ENCODE data around the gene TMEM51.

DNA sequence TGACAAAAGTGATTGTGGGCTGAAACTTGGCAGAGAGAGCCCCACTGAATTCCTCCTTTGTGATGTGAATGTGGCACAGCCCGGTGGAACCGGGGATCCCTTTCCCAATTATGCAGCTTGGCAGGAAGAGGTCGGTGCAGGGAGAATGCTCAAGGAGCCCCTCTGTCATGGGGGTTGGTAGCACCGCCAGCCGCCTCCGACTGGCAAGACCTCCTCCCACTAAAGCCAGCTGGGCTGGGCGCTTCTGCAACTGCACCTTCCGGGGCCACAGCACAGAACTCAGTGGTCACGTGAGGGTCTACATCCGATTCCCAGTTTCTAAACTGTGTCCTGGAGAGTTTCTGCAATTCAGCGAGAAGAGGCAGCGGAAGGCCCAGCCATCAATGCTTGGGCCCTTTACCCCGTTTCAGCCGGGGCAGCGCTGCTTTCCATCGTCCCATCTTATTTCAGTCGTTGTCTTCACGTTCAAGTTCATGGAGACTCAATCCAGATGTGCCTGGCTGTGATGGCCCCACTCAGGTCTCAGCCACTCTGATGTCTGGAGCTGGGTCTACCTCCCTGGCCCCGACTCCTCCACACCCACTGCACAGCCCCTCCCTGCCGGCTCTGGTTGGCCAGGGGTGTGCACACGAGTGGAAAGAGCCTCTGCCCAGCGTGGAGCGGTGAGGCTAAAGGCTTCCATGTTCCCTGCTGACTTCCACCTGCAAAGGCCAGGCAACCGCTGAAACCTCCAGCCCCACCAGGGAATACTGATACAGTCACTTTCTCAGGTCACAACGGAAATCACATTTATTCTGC is 53.7 kb downstream of the TMEM51 start:
- TF ChIP-seq EZH2 (IDR thresholded peaks at IDR 0.05; ENCODE audit: borderline replicate concordance, control insufficient read depth, low read depth, low read length) = no peak
- TF ChIP-seq, protein P1, sequence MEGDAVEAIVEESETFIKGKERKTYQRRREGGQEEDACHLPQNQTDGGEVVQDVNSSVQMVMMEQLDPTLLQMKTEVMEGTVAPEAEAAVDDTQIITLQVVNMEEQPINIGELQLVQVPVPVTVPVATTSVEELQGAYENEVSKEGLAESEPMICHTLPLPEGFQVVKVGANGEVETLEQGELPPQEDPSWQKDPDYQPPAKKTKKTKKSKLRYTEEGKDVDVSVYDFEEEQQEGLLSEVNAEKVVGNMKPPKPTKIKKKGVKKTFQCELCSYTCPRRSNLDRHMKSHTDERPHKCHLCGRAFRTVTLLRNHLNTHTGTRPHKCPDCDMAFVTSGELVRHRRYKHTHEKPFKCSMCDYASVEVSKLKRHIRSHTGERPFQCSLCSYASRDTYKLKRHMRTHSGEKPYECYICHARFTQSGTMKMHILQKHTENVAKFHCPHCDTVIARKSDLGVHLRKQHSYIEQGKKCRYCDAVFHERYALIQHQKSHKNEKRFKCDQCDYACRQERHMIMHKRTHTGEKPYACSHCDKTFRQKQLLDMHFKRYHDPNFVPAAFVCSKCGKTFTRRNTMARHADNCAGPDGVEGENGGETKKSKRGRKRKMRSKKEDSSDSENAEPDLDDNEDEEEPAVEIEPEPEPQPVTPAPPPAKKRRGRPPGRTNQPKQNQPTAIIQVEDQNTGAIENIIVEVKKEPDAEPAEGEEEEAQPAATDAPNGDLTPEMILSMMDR (IDR thresholded peaks at IDR 0.05 in 2 of 3, conservative IDR thresholded peaks at IDR 0.05 in 1 of 3; ENCODE audit: control insufficient read depth in 2 of 3, extremely low read depth in 1 of 3, insufficient read depth in 1 of 3, low read depth in 3 of 3, low read length in 3 of 3) = no peak
- TF ChIP-seq POLR2AphosphoS5 (IDR thresholded peaks at IDR 0.05; ENCODE audit: low read length) = no peak
- no peak for TF ChIP-seq TCF7 (IDR thresholded peaks at IDR 0.05; ENCODE audit: borderline replicate concordance)
- TF ChIP-seq RELA (IDR thresholded peaks at IDR 0.05; ENCODE audit: borderline replicate concordance, partially characterized antibody) = no peak
- no peak for TF ChIP-seq BRCA1 (IDR thresholded peaks at IDR 0.05; ENCODE audit: low read depth, low read length)
- TF ChIP-seq POLR2A (IDR thresholded peaks at IDR 0.05; ENCODE audit: low read depth, low read length) = no peak
- TF ChIP-seq, protein P2, sequence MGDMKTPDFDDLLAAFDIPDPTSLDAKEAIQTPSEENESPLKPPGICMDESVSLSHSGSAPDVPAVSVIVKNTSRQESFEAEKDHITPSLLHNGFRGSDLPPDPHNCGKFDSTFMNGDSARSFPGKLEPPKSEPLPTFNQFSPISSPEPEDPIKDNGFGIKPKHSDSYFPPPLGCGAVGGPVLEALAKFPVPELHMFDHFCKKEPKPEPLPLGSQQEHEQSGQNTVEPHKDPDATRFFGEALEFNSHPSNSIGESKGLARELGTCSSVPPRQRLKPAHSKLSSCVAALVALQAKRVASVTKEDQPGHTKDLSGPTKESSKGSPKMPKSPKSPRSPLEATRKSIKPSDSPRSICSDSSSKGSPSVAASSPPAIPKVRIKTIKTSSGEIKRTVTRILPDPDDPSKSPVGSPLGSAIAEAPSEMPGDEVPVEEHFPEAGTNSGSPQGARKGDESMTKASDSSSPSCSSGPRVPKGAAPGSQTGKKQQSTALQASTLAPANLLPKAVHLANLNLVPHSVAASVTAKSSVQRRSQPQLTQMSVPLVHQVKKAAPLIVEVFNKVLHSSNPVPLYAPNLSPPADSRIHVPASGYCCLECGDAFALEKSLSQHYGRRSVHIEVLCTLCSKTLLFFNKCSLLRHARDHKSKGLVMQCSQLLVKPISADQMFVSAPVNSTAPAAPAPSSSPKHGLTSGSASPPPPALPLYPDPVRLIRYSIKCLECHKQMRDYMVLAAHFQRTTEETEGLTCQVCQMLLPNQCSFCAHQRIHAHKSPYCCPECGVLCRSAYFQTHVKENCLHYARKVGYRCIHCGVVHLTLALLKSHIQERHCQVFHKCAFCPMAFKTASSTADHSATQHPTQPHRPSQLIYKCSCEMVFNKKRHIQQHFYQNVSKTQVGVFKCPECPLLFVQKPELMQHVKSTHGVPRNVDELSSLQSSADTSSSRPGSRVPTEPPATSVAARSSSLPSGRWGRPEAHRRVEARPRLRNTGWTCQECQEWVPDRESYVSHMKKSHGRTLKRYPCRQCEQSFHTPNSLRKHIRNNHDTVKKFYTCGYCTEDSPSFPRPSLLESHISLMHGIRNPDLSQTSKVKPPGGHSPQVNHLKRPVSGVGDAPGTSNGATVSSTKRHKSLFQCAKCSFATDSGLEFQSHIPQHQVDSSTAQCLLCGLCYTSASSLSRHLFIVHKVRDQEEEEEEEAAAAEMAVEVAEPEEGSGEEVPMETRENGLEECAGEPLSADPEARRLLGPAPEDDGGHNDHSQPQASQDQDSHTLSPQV (IDR thresholded peaks at IDR 0.05) = no peak
- no peak for TF ChIP-seq NFYB (IDR thresholded peaks at IDR 0.05; ENCODE audit: insufficient read depth, low read depth, low read length)
- TF ChIP-seq, protein P3, sequence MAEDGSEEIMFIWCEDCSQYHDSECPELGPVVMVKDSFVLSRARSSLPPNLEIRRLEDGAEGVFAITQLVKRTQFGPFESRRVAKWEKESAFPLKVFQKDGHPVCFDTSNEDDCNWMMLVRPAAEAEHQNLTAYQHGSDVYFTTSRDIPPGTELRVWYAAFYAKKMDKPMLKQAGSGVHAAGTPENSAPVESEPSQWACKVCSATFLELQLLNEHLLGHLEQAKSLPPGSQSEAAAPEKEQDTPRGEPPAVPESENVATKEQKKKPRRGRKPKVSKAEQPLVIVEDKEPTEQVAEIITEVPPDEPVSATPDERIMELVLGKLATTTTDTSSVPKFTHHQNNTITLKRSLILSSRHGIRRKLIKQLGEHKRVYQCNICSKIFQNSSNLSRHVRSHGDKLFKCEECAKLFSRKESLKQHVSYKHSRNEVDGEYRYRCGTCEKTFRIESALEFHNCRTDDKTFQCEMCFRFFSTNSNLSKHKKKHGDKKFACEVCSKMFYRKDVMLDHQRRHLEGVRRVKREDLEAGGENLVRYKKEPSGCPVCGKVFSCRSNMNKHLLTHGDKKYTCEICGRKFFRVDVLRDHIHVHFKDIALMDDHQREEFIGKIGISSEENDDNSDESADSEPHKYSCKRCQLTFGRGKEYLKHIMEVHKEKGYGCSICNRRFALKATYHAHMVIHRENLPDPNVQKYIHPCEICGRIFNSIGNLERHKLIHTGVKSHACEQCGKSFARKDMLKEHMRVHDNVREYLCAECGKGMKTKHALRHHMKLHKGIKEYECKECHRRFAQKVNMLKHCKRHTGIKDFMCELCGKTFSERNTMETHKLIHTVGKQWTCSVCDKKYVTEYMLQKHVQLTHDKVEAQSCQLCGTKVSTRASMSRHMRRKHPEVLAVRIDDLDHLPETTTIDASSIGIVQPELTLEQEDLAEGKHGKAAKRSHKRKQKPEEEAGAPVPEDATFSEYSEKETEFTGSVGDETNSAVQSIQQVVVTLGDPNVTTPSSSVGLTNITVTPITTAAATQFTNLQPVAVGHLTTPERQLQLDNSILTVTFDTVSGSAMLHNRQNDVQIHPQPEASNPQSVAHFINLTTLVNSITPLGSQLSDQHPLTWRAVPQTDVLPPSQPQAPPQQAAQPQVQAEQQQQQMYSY (CRISPR knock-in tag; IDR thresholded peaks at IDR 0.05) = no peak
- TF ChIP-seq RBBP5 (conservative IDR thresholded peaks at IDR 0.05) = no peak
- TF ChIP-seq MYC (IDR thresholded peaks at IDR 0.05; ENCODE audit: insufficient read depth, insufficient read length, insufficient replicate concordance, low read length, severe bottlenecking) = no peak

All from GM12878 (cell line).